DND-41 (cell line): ENCODE data around the gene SOD3.

ENCODE experiments used
- CTCF ChIP-seq: IDR thresholded peaks from 2 replicates; pipeline ENCODE4 v1.5.1; 2012; ENCODE audit warnings: borderline replicate concordance, low read length, moderate library complexity, mild to moderate bottlenecking; ENCODE audit not compliant: poor library complexity, severe bottlenecking; ENCODE audit errors: extremely low read depth
- EZH2 ChIP-seq: IDR thresholded peaks from 3 replicates; pipeline ENCODE4 v1.6.1; 2012; ENCODE audit warnings: borderline replicate concordance, low read depth, mild to moderate bottlenecking, moderate library complexity, low read length, inconsistent platforms; ENCODE audit not compliant: severe bottlenecking

- TF ChIP-seq EZH2 (no peak), CTCF (no peak)
Observed at GRCh38 chr4:24769571-24769970, 25.8 kb upstream of the SOD3 start.
